ENCODE data around the gene PSME2. TPM values are rescaled to one million over a fixed set of nuclear protein-coding genes. Genes with fewer than 3 reads are reported as not detected.
A peak's percentile ranks its signal among the peaks of the same experiment; 100 is the strongest.

PSME2 gene
- total and polyA plus RNA-seq, 8 donors, result 62.4 to 421 (median 232) TPM

DNA sequence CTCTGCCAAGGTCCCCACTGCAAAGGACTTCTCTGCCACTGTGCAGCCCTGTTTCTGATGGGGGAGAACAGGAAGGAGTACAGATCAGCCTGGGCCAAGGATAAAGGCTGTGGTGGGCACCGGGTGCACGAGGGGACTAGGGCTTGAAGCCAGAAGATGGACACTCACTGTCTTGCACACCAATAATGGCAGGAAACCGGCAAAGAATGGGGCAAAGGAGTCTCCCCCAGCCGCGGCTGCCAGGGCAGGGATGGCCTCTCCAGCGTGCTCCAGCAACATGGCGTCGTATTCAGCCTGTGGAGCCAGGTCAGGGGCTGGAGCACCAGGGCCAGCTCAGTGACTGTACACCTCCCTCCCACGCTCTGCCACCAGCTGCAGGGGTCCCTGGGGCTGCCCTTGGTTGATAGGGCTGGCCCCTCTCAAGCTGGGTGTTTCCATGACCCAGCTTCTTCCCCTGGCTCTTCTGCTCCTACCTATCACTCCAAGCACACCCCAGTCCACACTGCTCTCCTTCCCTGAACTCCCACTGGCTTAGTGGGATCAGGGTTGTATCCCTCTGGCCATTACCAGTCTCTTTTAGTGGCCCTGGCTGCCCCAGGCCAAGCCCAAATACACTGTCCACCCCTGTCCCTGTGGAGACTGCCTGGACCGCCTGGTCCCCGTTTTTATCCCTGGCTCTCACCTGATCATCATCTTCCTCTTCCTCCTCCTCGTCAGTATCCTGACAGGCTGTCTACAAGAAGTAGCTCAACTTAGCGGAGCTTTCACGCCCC, 35.9 kb upstream of the PSME2 start:
- 77 to 84% (median 80%) methylated on average over 14 of the region's 14 CpGs for WGBS, 5 donors
- H3K9me3 ChIP-seq, result no peaks in the 10 kb centered on the region
- intact Hi-C loops (cut with DNase I; ENCODE audit: low total_unique reads), result no loop called here
- no peak for DNase-seq
- peaks cover under 1 to 11% (median 3%) of the 10 kb centered on the region in 4 donors for H3K4me1 ChIP-seq
- H3K36me3 ChIP-seq, result peaks cover 74 to 100% (median 98%) of the 10 kb centered on the region in 4 donors
- H3K27ac ChIP-seq, result no peak overlapping the region
- H3K4me3 ChIP-seq, result no peak overlapping the region
- H3K27me3 ChIP-seq, result no peaks in the 10 kb centered on the region
- TF ChIP-seq EP300 (IDR thresholded peaks at IDR 0.05) (no peak), POLR2A (IDR thresholded peaks at IDR 0.05) (no peak), POLR2AphosphoS5 (IDR thresholded peaks at IDR 0.05) (no peak)
- TF ChIP-seq, protein P1, sequence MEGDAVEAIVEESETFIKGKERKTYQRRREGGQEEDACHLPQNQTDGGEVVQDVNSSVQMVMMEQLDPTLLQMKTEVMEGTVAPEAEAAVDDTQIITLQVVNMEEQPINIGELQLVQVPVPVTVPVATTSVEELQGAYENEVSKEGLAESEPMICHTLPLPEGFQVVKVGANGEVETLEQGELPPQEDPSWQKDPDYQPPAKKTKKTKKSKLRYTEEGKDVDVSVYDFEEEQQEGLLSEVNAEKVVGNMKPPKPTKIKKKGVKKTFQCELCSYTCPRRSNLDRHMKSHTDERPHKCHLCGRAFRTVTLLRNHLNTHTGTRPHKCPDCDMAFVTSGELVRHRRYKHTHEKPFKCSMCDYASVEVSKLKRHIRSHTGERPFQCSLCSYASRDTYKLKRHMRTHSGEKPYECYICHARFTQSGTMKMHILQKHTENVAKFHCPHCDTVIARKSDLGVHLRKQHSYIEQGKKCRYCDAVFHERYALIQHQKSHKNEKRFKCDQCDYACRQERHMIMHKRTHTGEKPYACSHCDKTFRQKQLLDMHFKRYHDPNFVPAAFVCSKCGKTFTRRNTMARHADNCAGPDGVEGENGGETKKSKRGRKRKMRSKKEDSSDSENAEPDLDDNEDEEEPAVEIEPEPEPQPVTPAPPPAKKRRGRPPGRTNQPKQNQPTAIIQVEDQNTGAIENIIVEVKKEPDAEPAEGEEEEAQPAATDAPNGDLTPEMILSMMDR (IDR thresholded peaks at IDR 0.05), result no peak

DNA sequence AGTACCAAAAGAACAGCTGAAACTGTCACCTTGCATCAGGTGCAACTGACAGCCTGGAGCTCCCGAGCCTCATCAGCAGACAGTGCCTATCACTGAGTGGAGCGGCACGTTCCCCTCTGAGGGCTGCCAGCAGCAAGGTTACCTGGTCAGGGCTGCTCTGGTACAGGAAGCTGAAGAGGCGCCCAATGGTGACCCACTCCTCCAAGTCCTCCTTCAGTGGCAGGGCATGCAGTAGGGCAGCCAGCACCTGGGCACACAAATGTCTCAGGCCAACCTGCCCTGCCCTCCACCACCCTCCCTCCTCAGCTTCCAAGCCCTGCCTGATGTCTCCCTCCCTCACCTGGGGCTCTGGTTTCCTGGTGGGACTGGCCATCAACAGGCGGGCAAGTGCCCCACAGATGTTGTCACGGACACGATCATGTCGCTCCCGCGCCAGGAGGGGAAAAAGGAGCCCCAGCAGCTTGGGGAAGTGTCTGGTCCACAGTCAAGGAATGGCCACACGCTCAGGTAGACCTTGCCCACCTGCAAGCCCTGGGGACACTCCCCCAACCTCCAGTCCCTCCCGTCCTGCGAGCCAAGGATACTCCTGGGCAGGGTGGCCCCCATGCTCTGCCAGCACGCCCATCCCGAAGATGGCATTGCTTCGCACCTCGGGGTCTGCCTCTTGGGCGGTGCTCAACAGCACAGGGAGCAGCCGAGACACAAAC, 35.1 kb upstream of the PSME2 start:
- Histone ChIP-seq H3K9me3 (no peaks in the 10 kb centered on the region), H3K27me3 (no peaks in the 10 kb centered on the region), H3K4me3 (no peak overlapping the region), H3K36me3 (peaks cover 76 to 100% (median 100%) of the 10 kb centered on the region in 4 donors), H3K27ac (peak overlapping the region in 2 of 5 donors; percentile 68 to 75), H3K4me1 (peaks cover 0 to 6% (median 0%) of the 10 kb centered on the region in 4 donors)
- TF ChIP-seq EP300 (IDR thresholded peaks at IDR 0.05), result no peak
- no peak for TF ChIP-seq POLR2A (IDR thresholded peaks at IDR 0.05)
- TF ChIP-seq, protein P1 (IDR thresholded peaks at IDR 0.05), result no peak
- TF ChIP-seq POLR2AphosphoS5 (IDR thresholded peaks at IDR 0.05), result no peak
- WGBS, 5 donors, result 75 to 88% (median 81%) methylated on average over 13 to 19 of the region's 19 CpGs
- intact Hi-C loops (cut with DNase I; ENCODE audit: low total_unique reads), result no loop called here
- DNase-seq, result no peak

DNA sequence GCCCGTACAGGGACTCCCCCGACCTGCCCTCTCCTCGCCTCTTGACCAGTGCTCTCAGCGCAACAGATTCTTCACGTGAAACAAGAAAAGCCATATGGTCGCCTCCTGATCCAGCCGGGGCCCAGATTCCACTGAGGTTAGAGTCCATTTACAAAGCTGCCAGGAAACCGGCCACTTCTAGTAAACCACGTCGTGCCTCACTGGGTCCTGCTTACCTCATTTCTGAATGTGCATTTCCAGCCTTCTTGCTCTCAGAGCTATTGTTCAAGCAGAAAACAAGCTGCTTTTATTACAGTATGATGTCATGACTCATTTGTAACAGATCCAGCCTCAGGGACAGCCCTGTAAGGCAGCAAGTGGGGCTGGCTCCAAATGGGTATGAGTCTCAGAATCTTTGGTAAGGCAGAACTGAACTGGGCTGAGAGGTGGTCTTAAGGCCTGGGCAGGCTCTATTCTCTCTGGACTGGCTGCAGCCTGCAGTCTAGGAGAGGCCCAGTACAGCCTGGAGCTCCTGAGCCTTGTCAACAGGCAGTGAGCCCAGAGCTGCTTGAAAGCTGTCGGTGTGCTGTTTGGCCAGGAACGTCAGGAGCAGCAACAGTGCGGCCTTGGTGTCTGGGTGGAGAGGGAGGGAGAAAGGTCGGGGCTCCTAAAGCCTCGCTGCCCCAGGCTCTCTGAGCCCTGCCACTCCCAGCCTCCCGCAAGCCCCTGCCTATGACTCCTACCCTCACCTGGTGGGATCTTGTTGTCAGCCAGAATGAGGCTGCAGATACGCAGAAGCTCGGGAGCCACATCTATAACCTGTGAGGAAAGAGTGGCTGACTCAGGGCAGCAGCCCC, 33.8 kb upstream of the PSME2 start:
- Histone ChIP-seq H3K4me1 (peaks cover 0 to 6% (median 0%) of the 10 kb centered on the region in 4 donors), H3K4me3 (no peak overlapping the region), H3K27ac (peak overlapping the region; percentile 39 to 75 (median 67)), H3K36me3 (peaks cover 67 to 100% (median 100%) of the 10 kb centered on the region in 4 donors), H3K9me3 (no peaks in the 10 kb centered on the region), H3K27me3 (no peaks in the 10 kb centered on the region)
- peak in 1 of 2 donors; percentile 43 for DNase-seq
- WGBS, 5 donors, result 57 to 69% (median 67%) methylated on average over 17 to 18 of the region's 18 CpGs
- TF ChIP-seq EP300 (IDR thresholded peaks at IDR 0.05) (no peak), POLR2AphosphoS5 (IDR thresholded peaks at IDR 0.05) (peak in 1 of 3 donors; percentile 43)
- intact Hi-C loops (cut with DNase I; ENCODE audit: low total_unique reads), result no loop called here

DNA sequence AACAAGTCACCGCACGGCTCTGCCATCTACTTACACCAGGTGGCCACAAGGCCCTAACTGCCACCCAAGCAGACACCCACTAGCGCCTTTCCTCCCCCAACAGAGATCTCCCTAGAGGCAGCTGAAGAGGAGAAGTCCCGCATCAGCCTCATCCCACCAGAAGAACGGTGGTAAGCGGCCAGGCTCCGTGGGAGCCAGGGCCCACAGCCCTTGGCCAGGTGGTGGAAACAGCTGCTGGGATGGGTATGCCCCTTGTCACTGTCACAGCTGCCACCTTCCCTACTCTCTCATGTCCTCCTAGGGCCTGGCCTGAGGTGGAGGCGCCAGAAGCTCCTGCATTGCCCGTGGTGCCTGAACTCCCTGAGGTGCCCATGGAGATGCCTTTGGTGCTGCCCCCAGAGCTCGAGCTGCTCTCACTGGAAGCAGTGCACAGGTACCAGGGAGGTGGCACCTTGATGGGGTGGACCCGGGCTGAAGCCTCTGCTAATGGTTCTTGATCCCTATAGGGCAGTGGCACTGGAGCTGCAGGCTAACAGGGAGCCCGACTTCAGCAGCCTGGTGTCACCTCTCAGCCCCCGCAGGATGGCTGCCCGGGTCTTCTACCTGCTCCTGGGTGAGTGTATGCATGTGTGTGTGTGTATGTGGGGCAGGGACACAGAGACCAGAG, 33.0 kb upstream of the PSME2 start:
- Histone ChIP-seq H3K27me3 (no peaks in the 10 kb centered on the region), H3K4me1 (peaks cover 0 to 6% (median 0%) of the 10 kb centered on the region in 4 donors), H3K9me3 (no peaks in the 10 kb centered on the region), H3K36me3 (peaks cover 62 to 100% (median 100%) of the 10 kb centered on the region in 4 donors), H3K4me3 (no peak overlapping the region), H3K27ac (peak overlapping the region in 4 of 5 donors; percentile 63 to 75 (median 68))
- intact Hi-C loops (cut with DNase I; ENCODE audit: low total_unique reads), result no loop called here
- no peak for DNase-seq
- WGBS, 5 donors, result 74 to 85% (median 82%) methylated on average over 12 to 14 of the region's 14 CpGs
- no peak for TF ChIP-seq POLR2A (IDR thresholded peaks at IDR 0.05)
- no peak for TF ChIP-seq POLR2AphosphoS5 (IDR thresholded peaks at IDR 0.05)
- no peak for TF ChIP-seq EP300 (IDR thresholded peaks at IDR 0.05)
- TF ChIP-seq, protein P1 (IDR thresholded peaks at IDR 0.05), result no peak
